Endothelial cell (in vitro differentiated cells): ENCODE measurements around the gene RNF4. TPM values are rescaled to one million over a fixed set of nuclear protein-coding genes. Genes with fewer than 3 reads are reported as not detected.
A peak's percentile ranks its signal among the peaks of the same experiment; 100 is the strongest.

Source experiments
- DNase-seq: peaks from one replicate; pipeline ENCODE4 v3.0.0; 2021; ENCODE audit warnings: low spot score
- H3K27ac Mint-ChIP-seq: one replicate; pipeline ENCODE4 v1.8.0; 2021; ENCODE audit warnings: mixed read lengths, inconsistent platforms; ENCODE audit not compliant: unreplicated experiment
- H3K27me3 Mint-ChIP-seq: one replicate; pipeline ENCODE4 v1.8.0; 2021; ENCODE audit warnings: mild to moderate bottlenecking, moderate library complexity, mixed read lengths, inconsistent platforms; ENCODE audit not compliant: unreplicated experiment
- H3K36me3 Mint-ChIP-seq: one replicate; pipeline ENCODE4 v1.8.0; 2021; ENCODE audit warnings: mild to moderate bottlenecking, low read depth, mixed read lengths, inconsistent platforms; ENCODE audit not compliant: unreplicated experiment
- H3K4me1 Mint-ChIP-seq: one replicate; pipeline ENCODE4 v1.8.0; 2021; ENCODE audit warnings: mild to moderate bottlenecking, mixed read lengths, inconsistent platforms; ENCODE audit not compliant: unreplicated experiment
- H3K4me3 Mint-ChIP-seq: one replicate; pipeline ENCODE4 v1.8.0; 2021; ENCODE audit warnings: mild to moderate bottlenecking, mixed read lengths, inconsistent platforms; ENCODE audit not compliant: unreplicated experiment
- H3K9me3 Mint-ChIP-seq: one replicate; pipeline ENCODE4 v1.8.0; 2021; ENCODE audit warnings: mixed read lengths, inconsistent platforms; ENCODE audit not compliant: unreplicated experiment
- CTCF ChIP-seq: fragments of 200-600 bp; sonication (generic); IDR thresholded peaks from one replicate; pipeline ENCODE4 v1.5.0; 2021; ENCODE audit warnings: antibody characterized with exemption; ENCODE audit not compliant: unreplicated experiment
- total RNA-seq: library from RNA; stranded (reverse); fragmentation: NEBNext Ultra II Directional; extraction: Animal tissue kit (Norgen Biotek cat#: 25700); gene quantifications from one replicate; pipeline ENCODE4 v1.2.1, GENCODE V29; 2021; ENCODE audit not compliant: unreplicated experiment

Gene RNF4
- total RNA-seq, 1 donor from 2014 or later = 65.0 TPM

GRCh38 chr4:2487632-2488031 lies 18.7 kb downstream of the RNF4 start:
- no peak for DNase-seq
- Mint-ChIP-seq H3K9me3 (no peaks in the 10 kb centered on the region), H3K27me3 (peaks cover 3% of the 10 kb centered on the region), H3K4me3 (no peak overlapping the region), H3K27ac (no peak overlapping the region), H3K36me3 (peaks cover 20% of the 10 kb centered on the region), H3K4me1 (peaks cover 46% of the 10 kb centered on the region)
- no peak for TF ChIP-seq CTCF

DNA sequence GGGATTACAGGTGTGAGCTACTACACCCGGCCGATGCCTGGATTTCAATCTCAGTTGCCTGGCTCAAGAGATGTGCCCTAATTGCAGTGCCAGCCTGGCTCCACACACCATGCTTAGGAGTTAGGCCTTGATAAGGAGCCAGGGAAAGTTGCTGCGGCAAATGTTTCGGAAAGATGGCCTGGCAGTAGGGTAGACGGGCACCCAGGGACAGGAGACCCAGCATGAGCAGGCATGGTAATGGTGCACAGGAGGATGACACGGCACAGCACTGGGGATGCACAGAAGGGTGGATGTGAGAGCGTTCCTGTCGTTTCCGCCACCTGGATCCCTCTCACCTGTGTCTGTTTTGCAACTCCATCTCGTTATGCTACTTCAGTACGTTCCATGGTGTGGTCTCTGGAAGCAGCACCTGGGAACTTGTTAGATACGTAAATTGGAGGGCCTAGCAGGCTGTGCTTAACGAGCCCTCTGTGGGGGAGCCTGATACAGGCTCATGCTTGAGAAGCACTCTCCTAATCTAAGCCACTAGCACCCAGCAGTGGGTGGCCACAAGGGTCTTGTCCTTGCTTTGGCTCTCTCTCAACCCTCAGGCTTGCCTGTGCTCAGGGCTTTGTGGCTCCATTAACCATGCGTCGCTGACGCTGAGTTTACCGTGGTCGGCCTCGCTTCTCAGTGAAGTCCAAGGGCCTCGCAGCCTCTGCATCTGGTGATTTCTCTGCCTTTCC lies 20.3 kb downstream of the RNF4 start:
- Mint-ChIP-seq H3K4me3 (no peak overlapping the region), H3K27me3 (peaks cover 3% of the 10 kb centered on the region), H3K4me1 (peaks cover 45% of the 10 kb centered on the region), H3K36me3 (peaks cover 27% of the 10 kb centered on the region), H3K9me3 (no peaks in the 10 kb centered on the region), H3K27ac (no peak overlapping the region)
- no peak for DNase-seq
- TF ChIP-seq CTCF = no peak

GRCh38 chr4:2489841-2490552 lies 21.1 kb downstream of the RNF4 start:
- Mint-ChIP-seq H3K36me3 (peaks cover 31% of the 10 kb centered on the region), H3K27ac (no peak overlapping the region)
- TF ChIP-seq CTCF = no peak

GRCh38 chr4:2492970-2493369 lies 24.1 kb downstream of the RNF4 start:
- no peak for TF ChIP-seq CTCF
- Mint-ChIP-seq H3K36me3 (peaks cover 39% of the 10 kb centered on the region), H3K4me3 (peak overlapping the region; percentile 40), H3K9me3 (no peaks in the 10 kb centered on the region), H3K4me1 (peaks cover 24% of the 10 kb centered on the region), H3K27me3 (no peaks in the 10 kb centered on the region), H3K27ac (peak overlapping the region; percentile 4)
- no peak for DNase-seq

More at GRCh38 chr4:2489841-2490552, 21.1 kb downstream of the RNF4 start:
- peaks cover 3% of the 10 kb centered on the region for H3K27me3 Mint-ChIP-seq
- peaks cover 38% of the 10 kb centered on the region for H3K4me1 Mint-ChIP-seq
- H3K4me3 Mint-ChIP-seq = peak overlapping the region; percentile 4
- no peaks in the 10 kb centered on the region for H3K9me3 Mint-ChIP-seq
- no peak for DNase-seq

DNA sequence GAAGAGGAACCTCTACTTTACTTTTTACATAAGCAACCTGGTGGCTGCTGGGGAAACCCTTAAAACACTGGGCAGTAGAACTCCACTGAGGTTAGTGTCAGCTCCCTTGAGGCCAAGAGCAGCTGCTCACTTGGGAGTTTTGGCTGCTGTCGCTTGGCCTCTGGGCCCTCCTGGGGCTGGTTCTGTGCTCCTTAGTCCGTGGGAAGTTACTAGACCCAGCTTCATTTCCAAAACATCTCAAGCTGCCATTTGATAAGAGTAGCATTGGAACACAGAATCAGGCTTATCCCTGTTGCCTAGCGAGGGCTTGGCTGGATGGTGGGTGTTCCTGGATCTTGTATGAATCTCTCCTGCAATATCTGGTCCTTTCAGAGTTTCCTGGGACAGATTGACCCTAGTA lies 26.1 kb downstream of the RNF4 start:
- TF ChIP-seq CTCF = no peak
- peaks cover 35% of the 10 kb centered on the region for H3K36me3 Mint-ChIP-seq
- no peaks in the 10 kb centered on the region for H3K27me3 Mint-ChIP-seq
- H3K4me1 Mint-ChIP-seq = peaks cover 17% of the 10 kb centered on the region
- H3K4me3 Mint-ChIP-seq = no peak overlapping the region
- H3K27ac Mint-ChIP-seq = no peak overlapping the region
- no peaks in the 10 kb centered on the region for H3K9me3 Mint-ChIP-seq
- no peak for DNase-seq
